ENCODE data around the gene CCDC92. TPM values are rescaled to one million over a fixed set of nuclear protein-coding genes. Genes with fewer than 3 reads are reported as not detected.
"Not testable (repeated sequence)": the region's sequence is repeated elsewhere in the genome, so short reads cannot be mapped to it uniquely, and the experiment has no call there.

CCDC92 gene
- total RNA-seq, 5 donors from 2014 or later (not counting 1 experiment from before 2014, with no cell fraction given): 22.1 to 44.9 (median 38.7) TPM

- DNase-seq; H3K27me3 Mint-ChIP-seq; H3K9me3 Mint-ChIP-seq; H3K27ac ChIP-seq (ENCODE audit: low read length); H3K36me3 ChIP-seq (ENCODE audit: control insufficient read depth in 2 of 2, extremely low read depth in 1 of 2, insufficient read depth in 1 of 2, low read length in 1 of 2); H3K36me3 Mint-ChIP-seq; H3K9me3 ChIP-seq; H3K27ac Mint-ChIP-seq; CTCF ChIA-PET; H3K4me1 ChIP-seq (ENCODE audit: control insufficient read depth in 1 of 2, extremely low read depth in 1 of 2, insufficient read depth in 2 of 2, low read length in 2 of 2); ATAC-seq (replicated peaks in 1 of 4); H3K27me3 ChIP-seq (replicated peaks in 1 of 2; ENCODE audit: control insufficient read depth in 2 of 2, extremely low read depth in 1 of 2, insufficient read depth in 2 of 2, low read length in 1 of 2); H3K4me3 Mint-ChIP-seq; H3K4me3 ChIP-seq (ENCODE audit: control insufficient read depth in 1 of 2, extremely low read depth in 1 of 2, low read length in 1 of 2); POLR2A ChIA-PET: not testable (repeated sequence)
- peaks cover 0 to 15% (median 12%) of the 10 kb centered on the region in 3 donors for H3K4me1 Mint-ChIP-seq
- no CpG with 5 or more reads among the region's 9 CpGs for WGBS (ENCODE audit: insufficient coverage)
These were observed 60.8 kb downstream of the CCDC92 start for GRCh38 chr12:123911672-123912409.

GRCh38 chr12:123910761-123911193 lies 61.9 kb downstream of the CCDC92 start:
- Histone ChIP-seq H3K36me3 (ENCODE audit: control insufficient read depth in 2 of 2, extremely low read depth in 1 of 2, insufficient read depth in 1 of 2, low read length in 1 of 2) (no peaks in the 10 kb centered on the region), H3K9me3 (no peaks in the 10 kb centered on the region), H3K27me3 (replicated peaks in 1 of 2; ENCODE audit: control insufficient read depth in 2 of 2, extremely low read depth in 1 of 2, insufficient read depth in 2 of 2, low read length in 1 of 2) (peaks cover 0 to 5% of the 10 kb centered on the region in 2 experiments), H3K27ac (ENCODE audit: low read length) (no peak overlapping the region), H3K4me1 (ENCODE audit: control insufficient read depth in 1 of 2, extremely low read depth in 1 of 2, insufficient read depth in 2 of 2, low read length in 2 of 2) (peaks cover 0 to 4% of the 10 kb centered on the region in 2 experiments), H3K4me3 (ENCODE audit: control insufficient read depth in 1 of 2, extremely low read depth in 1 of 2, low read length in 1 of 2) (no peak overlapping the region)
- ChIA-PET CTCF (interaction anchor here in 1 of 2 donors (0.7 to 1.0 kb wide), 2 partner anchors 21 to 28 kb away, joined by 3 read pairs; no protein-coding TSS in a partner anchor), POLR2A (no interaction called here)
- no peaks in the 10 kb centered on the region for H3K27me3 Mint-ChIP-seq
- H3K36me3 Mint-ChIP-seq: no peaks in the 10 kb centered on the region
- H3K4me3 Mint-ChIP-seq: no peak overlapping the region
- WGBS (ENCODE audit: insufficient coverage): 47% methylated on average over 2 of the region's 5 CpGs
- no peaks in the 10 kb centered on the region for H3K9me3 Mint-ChIP-seq
- DNase-seq (peak in 1 of 35 experiments; percentile 5), ATAC-seq (replicated peaks in 1 of 4) (peak in 3 of 4 experiments; percentile 16 to 22 (median 22))
- peak overlapping the region; percentile 41 to 82 for H3K27ac Mint-ChIP-seq
- H3K4me1 Mint-ChIP-seq: peaks cover 0 to 12% (median 10%) of the 10 kb centered on the region in 3 donors

- H3K27ac ChIP-seq (ENCODE audit: low read length): no peak overlapping the region
- Mint-ChIP-seq H3K4me1 (peaks cover 7 to 17% (median 15%) of the 10 kb centered on the region in 3 donors), H3K27ac (peak overlapping the region; percentile 41 to 82), H3K4me3 (no peak overlapping the region), H3K36me3 (no peaks in the 10 kb centered on the region), H3K9me3 (no peaks in the 10 kb centered on the region), H3K27me3 (peaks cover 0 to 3% of the 10 kb centered on the region in 2 donors)
- no peak overlapping the region for H3K4me3 ChIP-seq (ENCODE audit: control insufficient read depth in 1 of 2, extremely low read depth in 1 of 2, low read length in 1 of 2)
- no peaks in the 10 kb centered on the region for H3K9me3 ChIP-seq
- peaks cover 0 to 5% of the 10 kb centered on the region in 2 experiments for H3K27me3 ChIP-seq (replicated peaks in 1 of 2; ENCODE audit: control insufficient read depth in 2 of 2, extremely low read depth in 1 of 2, insufficient read depth in 2 of 2, low read length in 1 of 2)
- ATAC-seq (replicated peaks in 1 of 4) (no peak), DNase-seq (peak in 1 of 35 experiments; percentile 10)
- ChIA-PET CTCF (interaction anchor here in 1 of 2 donors (1.0 kb wide), 1 partner anchor 29 kb away, joined by 3 read pairs; no protein-coding TSS in a partner anchor), POLR2A (interaction anchor here in 1 of 2 donors (0.6 kb wide), 1 partner anchor 631 kb away, joined by 6 read pairs; no protein-coding TSS in a partner anchor)
- H3K36me3 ChIP-seq (ENCODE audit: control insufficient read depth in 2 of 2, extremely low read depth in 1 of 2, insufficient read depth in 1 of 2, low read length in 1 of 2): no peaks in the 10 kb centered on the region
- 75% methylated on average over 6 of the region's 8 CpGs for WGBS (ENCODE audit: insufficient coverage)
- H3K4me1 ChIP-seq (ENCODE audit: control insufficient read depth in 1 of 2, extremely low read depth in 1 of 2, insufficient read depth in 2 of 2, low read length in 2 of 2): peaks cover 0 to 4% of the 10 kb centered on the region in 2 experiments
These were observed 62.6 kb downstream of the CCDC92 start for GRCh38 chr12:123910057-123910456.

GRCh38 chr12:123908884-123909725 lies 63.5 kb downstream of the CCDC92 start:
- Mint-ChIP-seq H3K9me3 (no peaks in the 10 kb centered on the region), H3K36me3 (no peaks in the 10 kb centered on the region), H3K27ac (no peak overlapping the region), H3K27me3 (peaks cover 0 to 6% of the 10 kb centered on the region in 2 donors), H3K4me1 (peaks cover 7 to 17% (median 15%) of the 10 kb centered on the region in 3 donors), H3K4me3 (no peak overlapping the region)
- Histone ChIP-seq H3K9me3 (no peaks in the 10 kb centered on the region), H3K4me1 (ENCODE audit: control insufficient read depth in 1 of 2, extremely low read depth in 1 of 2, insufficient read depth in 2 of 2, low read length in 2 of 2) (peaks cover 0 to 4% of the 10 kb centered on the region in 2 experiments), H3K27ac (ENCODE audit: low read length) (no peak overlapping the region), H3K27me3 (replicated peaks in 1 of 2; ENCODE audit: control insufficient read depth in 2 of 2, extremely low read depth in 1 of 2, insufficient read depth in 2 of 2, low read length in 1 of 2) (no peaks in the 10 kb centered on the region), H3K4me3 (ENCODE audit: control insufficient read depth in 1 of 2, extremely low read depth in 1 of 2, low read length in 1 of 2) (no peak overlapping the region), H3K36me3 (ENCODE audit: control insufficient read depth in 2 of 2, extremely low read depth in 1 of 2, insufficient read depth in 1 of 2, low read length in 1 of 2) (no peaks in the 10 kb centered on the region)
- CTCF ChIA-PET: no interaction called here
- POLR2A ChIA-PET: no interaction called here
- DNase-seq: no peak
- 91% methylated on average over 36 of the region's 37 CpGs for WGBS (ENCODE audit: insufficient coverage)
- ATAC-seq (replicated peaks in 1 of 4): no peak

GRCh38 chr12:123907726-123908476 lies 64.7 kb downstream of the CCDC92 start:
- CTCF ChIA-PET: no interaction called here
- ATAC-seq (replicated peaks in 1 of 4): no peak

More at GRCh38 chr12:123907726-123908476, 64.7 kb downstream of the CCDC92 start:
- peaks cover 7 to 17% (median 15%) of the 10 kb centered on the region in 3 donors for H3K4me1 Mint-ChIP-seq
- H3K27ac ChIP-seq (ENCODE audit: low read length): no peak overlapping the region
- H3K27ac Mint-ChIP-seq: no peak overlapping the region
- no peaks in the 10 kb centered on the region for H3K36me3 ChIP-seq (ENCODE audit: control insufficient read depth in 2 of 2, extremely low read depth in 1 of 2, insufficient read depth in 1 of 2, low read length in 1 of 2)
- DNase-seq: no peak
- H3K4me3 Mint-ChIP-seq: no peak overlapping the region
- WGBS (ENCODE audit: insufficient coverage): 94% methylated on average over 9 of the region's 12 CpGs
- POLR2A ChIA-PET: no interaction called here
- no peaks in the 10 kb centered on the region for H3K9me3 Mint-ChIP-seq
- H3K9me3 ChIP-seq: no peaks in the 10 kb centered on the region
- H3K4me1 ChIP-seq (ENCODE audit: control insufficient read depth in 1 of 2, extremely low read depth in 1 of 2, insufficient read depth in 2 of 2, low read length in 2 of 2): peaks cover 0 to 4% of the 10 kb centered on the region in 2 experiments
- H3K4me3 ChIP-seq (ENCODE audit: control insufficient read depth in 1 of 2, extremely low read depth in 1 of 2, low read length in 1 of 2): no peak overlapping the region
- H3K27me3 Mint-ChIP-seq: peaks cover 0 to 9% of the 10 kb centered on the region in 2 donors
- H3K27me3 ChIP-seq (replicated peaks in 1 of 2; ENCODE audit: control insufficient read depth in 2 of 2, extremely low read depth in 1 of 2, insufficient read depth in 2 of 2, low read length in 1 of 2): peaks cover 0 to 10% of the 10 kb centered on the region in 2 experiments
- H3K36me3 Mint-ChIP-seq: no peaks in the 10 kb centered on the region
